SK-N-MC (cell line): ENCODE measurements around the gene ZNF316.

Experiments used
- DNase-seq: peaks from one replicate; pipeline ENCODE4 v3.0.0-alpha.2; 2011; ENCODE audit warnings: low read depth, low spot score
- H3K27ac ChIP-seq: fragments of 200-600 bp; sonication (generic); 2 replicates; pipeline ENCODE4 v1.5.1; 2016; ENCODE audit warnings: mixed run types
- H3K36me3 ChIP-seq: fragments of 200-600 bp; sonication (generic); 2 replicates; pipeline ENCODE4 v1.6.1; 2017; ENCODE audit warnings: antibody characterized with exemption, low read length, mixed read lengths; ENCODE audit not compliant: insufficient read depth
- H3K4me3 ChIP-seq: fragments of 200-600 bp; sonication (generic); 2 replicates; pipeline ENCODE4 v1.5.1; 2016
- H3K9ac ChIP-seq: fragments of 200-600 bp; sonication (generic); 2 replicates; pipeline ENCODE4 v1.8.0; 2017; ENCODE audit warnings: mixed run types, mixed read lengths; ENCODE audit not compliant: insufficient read length
- H3K9me3 ChIP-seq: fragments of 200-600 bp; sonication (generic); 2 replicates; pipeline ENCODE4 v1.6.1; 2017; ENCODE audit warnings: low read depth, mild to moderate bottlenecking, antibody characterized with exemption, low read length, moderate library complexity, mixed read lengths
- EZH2 ChIP-seq: fragments of 200-600 bp; sonication (generic); IDR thresholded peaks from one replicate; pipeline ENCODE4 v1.6.1; 2017; ENCODE audit warnings: antibody characterized with exemption
- FOXP2 ChIP-seq: optimal IDR thresholded peaks from 2 replicates; pipeline ENCODE3; 2011; ENCODE audit warnings: mild to moderate bottlenecking, moderate library complexity; ENCODE audit not compliant: insufficient read depth; ENCODE audit errors: extremely low read length, control extremely low read depth
- POLR2AphosphoS5 ChIP-seq: IDR thresholded peaks from 2 replicates; pipeline ENCODE4 v1.6.1; 2012; ENCODE audit warnings: mild to moderate bottlenecking, low read depth, low read length, borderline replicate concordance

The ZNF316 gene

GRCh38 chr7:6648815-6649104, 11.6 kb downstream of the ZNF316 start:
- Histone ChIP-seq H3K27ac (no peak overlapping the region), H3K9me3 (no peaks in the 10 kb centered on the region), H3K36me3 (peaks cover 46% of the 10 kb centered on the region; the same call in 1 of the 2 replicates), H3K9ac (no peak overlapping the region), H3K4me3 (no peak overlapping the region)
- no peak for TF ChIP-seq EZH2
- TF ChIP-seq FOXP2: no peak
- TF ChIP-seq POLR2AphosphoS5: no peak
- DNase-seq: no peak

GRCh38 chr7:6649241-6649961, 12.3 kb downstream of the ZNF316 start:
- Histone ChIP-seq H3K9me3 (no peaks in the 10 kb centered on the region), H3K36me3 (peaks cover 40% of the 10 kb centered on the region; the same call in 1 of the 2 replicates)

GRCh38 chr7:6650086-6650485, 13.0 kb downstream of the ZNF316 start:
- no peak for DNase-seq
- no peak overlapping the region for H3K9ac ChIP-seq
- TF ChIP-seq POLR2AphosphoS5 (no peak), EZH2 (no peak), FOXP2 (no peak)
- no peak overlapping the region for H3K27ac ChIP-seq
- no peak overlapping the region for H3K4me3 ChIP-seq
- H3K9me3 ChIP-seq: no peaks in the 10 kb centered on the region
- H3K36me3 ChIP-seq: peaks cover 33% of the 10 kb centered on the region; the same call in 1 of the 2 replicates

More at GRCh38 chr7:6649241-6649961, 12.3 kb downstream of the ZNF316 start:
- DNase-seq: no peak
- Histone ChIP-seq H3K27ac (no peak overlapping the region), H3K9ac (no peak overlapping the region), H3K4me3 (no peak overlapping the region)
- no peak for TF ChIP-seq FOXP2
- no peak for TF ChIP-seq EZH2
- TF ChIP-seq POLR2AphosphoS5: no peak

- H3K36me3 ChIP-seq: peaks cover 33% of the 10 kb centered on the region; the same call in 1 of the 2 replicates
- H3K4me3 ChIP-seq: no peak overlapping the region
- no peaks in the 10 kb centered on the region for H3K9me3 ChIP-seq
- no peak overlapping the region for H3K9ac ChIP-seq
- DNase-seq: no peak
- no peak for TF ChIP-seq POLR2AphosphoS5
- no peak for TF ChIP-seq EZH2
- no peak for TF ChIP-seq FOXP2
- no peak overlapping the region for H3K27ac ChIP-seq
These were observed 13.4 kb downstream of the ZNF316 start for GRCh38 chr7:6650521-6651011.

GRCh38 chr7:6651851-6652445, 14.8 kb downstream of the ZNF316 start:
- no peak overlapping the region for H3K4me3 ChIP-seq
- H3K36me3 ChIP-seq: peaks cover 25% of the 10 kb centered on the region; the same call in 1 of the 2 replicates
- H3K9me3 ChIP-seq: no peaks in the 10 kb centered on the region
- DNase-seq: no peak
- H3K9ac ChIP-seq: no peak overlapping the region
- no peak for TF ChIP-seq FOXP2
- TF ChIP-seq EZH2: no peak
- no peak for TF ChIP-seq POLR2AphosphoS5
- H3K27ac ChIP-seq: no peak overlapping the region

- no peak for DNase-seq
- Histone ChIP-seq H3K27ac (no peak overlapping the region), H3K9ac (no peak overlapping the region), H3K9me3 (no peaks in the 10 kb centered on the region), H3K4me3 (no peak overlapping the region), H3K36me3 (peaks cover 19% of the 10 kb centered on the region; the same call in 1 of the 2 replicates)
- TF ChIP-seq POLR2AphosphoS5 (no peak), FOXP2 (no peak), EZH2 (no peak)
These were observed 15.4 kb downstream of the ZNF316 start for GRCh38 chr7:6652446-6653011.

GRCh38 chr7:6653071-6654003, 16.2 kb downstream of the ZNF316 start:
- TF ChIP-seq EZH2 (no peak), POLR2AphosphoS5 (no peak), FOXP2 (no peak)
- Histone ChIP-seq H3K36me3 (peaks cover 19% of the 10 kb centered on the region; the same call in 1 of the 2 replicates), H3K9me3 (no peaks in the 10 kb centered on the region), H3K27ac (no peak overlapping the region), H3K4me3 (no peak overlapping the region), H3K9ac (no peak overlapping the region)
- no peak for DNase-seq
